Left lung (tissue), 10 donors: ENCODE data around the gene KCNK18. TPM values are rescaled to one million over a fixed set of nuclear protein-coding genes. Genes with fewer than 3 reads are reported as not detected.

Experiments used
- ATAC-seq: fragments of 200-7000 bp; cut with Tn5 transposase; one replicate; pipeline ENCODE4 v1.9.1; 2020; ENCODE audit warnings: moderate library complexity
- DNase-seq, 4 donors: peaks; one replicate each; pipeline ENCODE4 v3.0.0-alpha.2; 2013 to 2020
- H3K27ac ChIP-seq, 2 donors: fragments of 200-600 bp; sonication (generic) in 1 of 2; one replicate each; pipeline versions ENCODE4 v1.5.0 to v1.8.0; 2020 to 2021
- H3K27me3 ChIP-seq, 2 donors: fragments of 200-600 bp; sonication (generic) in 1 of 2; one replicate each; pipeline versions ENCODE4 v1.5.0 to v1.8.0; 2020 to 2021
- H3K36me3 ChIP-seq, 2 donors: fragments of 200-600 bp; sonication (generic) in 1 of 2; one replicate each; pipeline versions ENCODE4 v1.5.0 to v1.8.0; 2020 to 2021
- H3K4me1 ChIP-seq, 2 donors: fragments of 200-600 bp; one replicate each; pipeline ENCODE4 v1.8.0; 2021
- H3K4me3 ChIP-seq, 2 donors: fragments of 200-600 bp; sonication (generic) in 1 of 2; one replicate each; pipeline versions ENCODE4 v1.5.0 to v1.8.0; 2020 to 2021; ENCODE audit warnings: mild to moderate bottlenecking in 1 of 2
- H3K9me3 ChIP-seq, 2 donors: fragments of 200-600 bp; sonication (generic) in 1 of 2; one replicate each; pipeline versions ENCODE4 v1.5.0 to v1.8.0; 2020 to 2021
- intact Hi-C, 2 donors: fragments of 100-400 bp; cut with DNase I; formaldehyde crosslinking; loops; one replicate each; pipeline versions ENCODE4 v1.11.2 to v1.14.2; 2022
- polyA plus RNA-seq, 6 donors: library from polyadenylated mRNA; unstranded; fragments of 120-200 nt; gene quantifications; one replicate each; pipeline ENCODE4 v1.2.1, GENCODE V29; 2013; ENCODE audit not compliant: insufficient read length in 6 of 6
- total RNA-seq, 2 donors: library from RNA; stranded (reverse); fragmentation: NEBNext Ultra II Directional; extraction: Animal tissue kit (Norgen Biotek cat#: 25700); gene quantifications; one replicate each; pipeline ENCODE4 v1.2.1, GENCODE V29; 2021
- TF ChIP-seq, protein P1 (sequence below), 2 donors: fragments of 200-600 bp; sonication (generic) in 1 of 2; IDR thresholded peaks; one replicate each; pipeline versions ENCODE4 v1.5.0 to v1.8.0; 2021; ENCODE audit warnings: antibody characterized with exemption in 2 of 2
- donor health status: DM: no; HTN: yes; CAD: no.
- donor health status: DM: no; HTN: no; CAD: no.

Gene KCNK18
- total and polyA plus RNA-seq, 8 donors = not detected

DNA sequence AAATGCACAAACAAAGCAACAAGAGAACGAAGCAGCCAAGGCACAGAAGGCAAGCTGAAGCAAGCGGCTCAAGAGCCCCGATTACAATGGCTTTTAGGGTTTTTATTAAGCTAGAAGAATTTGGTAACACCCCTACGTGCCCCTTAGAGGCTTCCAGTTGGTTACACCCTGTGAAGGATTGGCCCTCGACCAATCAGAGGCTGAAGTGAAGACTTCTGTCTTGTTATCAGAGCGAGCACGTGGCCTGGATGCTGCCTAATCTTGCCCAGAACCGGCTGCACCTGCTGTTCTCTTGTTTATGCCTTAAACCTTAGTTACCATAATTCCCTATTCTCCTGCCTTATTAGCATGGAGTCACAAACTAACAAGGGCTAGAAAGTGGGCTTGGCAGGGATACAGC lies 21.4 kb downstream of the KCNK18 start:
- H3K27me3 ChIP-seq = peaks cover 13 to 82% of the 10 kb centered on the region in 2 donors
- ATAC-seq = no peak
- no peaks in the 10 kb centered on the region for H3K9me3 ChIP-seq
- no peaks in the 10 kb centered on the region for H3K36me3 ChIP-seq
- intact Hi-C loops = no loop called here
- peaks cover 10 to 20% of the 10 kb centered on the region in 2 donors for H3K4me1 ChIP-seq
- no peak for DNase-seq
- TF ChIP-seq, protein P1, sequence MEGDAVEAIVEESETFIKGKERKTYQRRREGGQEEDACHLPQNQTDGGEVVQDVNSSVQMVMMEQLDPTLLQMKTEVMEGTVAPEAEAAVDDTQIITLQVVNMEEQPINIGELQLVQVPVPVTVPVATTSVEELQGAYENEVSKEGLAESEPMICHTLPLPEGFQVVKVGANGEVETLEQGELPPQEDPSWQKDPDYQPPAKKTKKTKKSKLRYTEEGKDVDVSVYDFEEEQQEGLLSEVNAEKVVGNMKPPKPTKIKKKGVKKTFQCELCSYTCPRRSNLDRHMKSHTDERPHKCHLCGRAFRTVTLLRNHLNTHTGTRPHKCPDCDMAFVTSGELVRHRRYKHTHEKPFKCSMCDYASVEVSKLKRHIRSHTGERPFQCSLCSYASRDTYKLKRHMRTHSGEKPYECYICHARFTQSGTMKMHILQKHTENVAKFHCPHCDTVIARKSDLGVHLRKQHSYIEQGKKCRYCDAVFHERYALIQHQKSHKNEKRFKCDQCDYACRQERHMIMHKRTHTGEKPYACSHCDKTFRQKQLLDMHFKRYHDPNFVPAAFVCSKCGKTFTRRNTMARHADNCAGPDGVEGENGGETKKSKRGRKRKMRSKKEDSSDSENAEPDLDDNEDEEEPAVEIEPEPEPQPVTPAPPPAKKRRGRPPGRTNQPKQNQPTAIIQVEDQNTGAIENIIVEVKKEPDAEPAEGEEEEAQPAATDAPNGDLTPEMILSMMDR (IDR thresholded peaks at IDR 0.05) = no peak
- H3K4me3 ChIP-seq = no peak overlapping the region
- H3K27ac ChIP-seq = no peak overlapping the region

DNA sequence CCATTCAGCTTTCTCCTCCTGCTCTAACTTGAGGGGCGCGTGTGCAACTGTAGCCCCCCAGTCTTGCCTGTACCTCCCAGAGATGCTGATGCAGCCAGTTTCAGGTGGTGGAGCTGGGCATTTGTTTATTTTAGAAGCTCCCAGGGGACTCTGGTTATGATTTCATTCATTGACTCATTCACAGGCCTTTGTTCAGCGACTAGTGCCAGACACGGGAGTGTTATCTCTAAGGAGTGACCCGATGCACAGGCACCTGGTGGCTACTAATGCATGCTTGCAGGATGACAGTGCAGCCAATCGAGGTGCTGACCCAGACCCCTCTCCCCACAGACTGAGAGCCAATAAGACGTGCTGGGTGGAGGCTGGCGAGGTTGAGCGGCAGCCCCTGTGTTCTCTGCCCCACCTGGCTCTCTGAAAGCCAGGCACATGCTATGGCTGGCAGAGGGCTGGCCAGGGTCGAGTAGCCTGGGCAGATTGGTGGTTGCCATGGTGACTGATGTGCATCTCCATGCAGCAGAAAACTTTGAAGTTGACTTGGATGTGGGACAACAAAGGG lies 23.9 kb downstream of the KCNK18 start:
- Histone ChIP-seq H3K36me3 (no peaks in the 10 kb centered on the region), H3K27me3 (peaks cover 7 to 56% of the 10 kb centered on the region in 2 donors), H3K27ac (no peak overlapping the region), H3K9me3 (no peaks in the 10 kb centered on the region), H3K4me3 (no peak overlapping the region), H3K4me1 (peaks cover 10 to 13% of the 10 kb centered on the region in 2 donors)
- TF ChIP-seq, protein P1 (IDR thresholded peaks at IDR 0.05) = no peak
- intact Hi-C loops = no loop called here
- ATAC-seq (no peak), DNase-seq (no peak)

DNA sequence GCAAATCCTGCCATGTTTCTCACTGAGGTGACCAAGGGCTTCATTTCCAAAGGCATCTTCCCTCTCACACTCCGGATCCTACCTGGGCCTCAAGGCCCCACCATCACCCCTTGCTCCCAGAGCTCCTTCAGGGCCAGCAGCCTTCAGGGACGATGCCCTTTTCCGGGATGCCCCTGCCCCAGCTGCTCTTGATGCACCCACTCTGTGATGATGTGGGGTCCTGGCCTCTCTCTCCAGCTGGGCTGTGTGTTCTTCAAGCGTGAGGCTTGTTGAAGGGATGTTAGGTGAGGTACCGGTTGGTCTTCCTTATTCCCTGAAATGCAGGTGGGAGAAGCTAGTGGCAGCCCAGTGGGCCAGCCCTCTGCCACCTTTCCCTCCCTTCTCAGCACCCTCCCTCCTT lies 25.3 kb downstream of the KCNK18 start:
- no peaks in the 10 kb centered on the region for H3K4me1 ChIP-seq
- intact Hi-C loops = no loop called here
- H3K27ac ChIP-seq = no peak overlapping the region
- TF ChIP-seq, protein P1 (IDR thresholded peaks at IDR 0.05) = no peak
- H3K4me3 ChIP-seq = no peak overlapping the region
- no peak for ATAC-seq
- H3K36me3 ChIP-seq = no peaks in the 10 kb centered on the region
- H3K27me3 ChIP-seq = peaks cover 2 to 50% of the 10 kb centered on the region in 2 donors
- DNase-seq = no peak
- no peaks in the 10 kb centered on the region for H3K9me3 ChIP-seq

DNA sequence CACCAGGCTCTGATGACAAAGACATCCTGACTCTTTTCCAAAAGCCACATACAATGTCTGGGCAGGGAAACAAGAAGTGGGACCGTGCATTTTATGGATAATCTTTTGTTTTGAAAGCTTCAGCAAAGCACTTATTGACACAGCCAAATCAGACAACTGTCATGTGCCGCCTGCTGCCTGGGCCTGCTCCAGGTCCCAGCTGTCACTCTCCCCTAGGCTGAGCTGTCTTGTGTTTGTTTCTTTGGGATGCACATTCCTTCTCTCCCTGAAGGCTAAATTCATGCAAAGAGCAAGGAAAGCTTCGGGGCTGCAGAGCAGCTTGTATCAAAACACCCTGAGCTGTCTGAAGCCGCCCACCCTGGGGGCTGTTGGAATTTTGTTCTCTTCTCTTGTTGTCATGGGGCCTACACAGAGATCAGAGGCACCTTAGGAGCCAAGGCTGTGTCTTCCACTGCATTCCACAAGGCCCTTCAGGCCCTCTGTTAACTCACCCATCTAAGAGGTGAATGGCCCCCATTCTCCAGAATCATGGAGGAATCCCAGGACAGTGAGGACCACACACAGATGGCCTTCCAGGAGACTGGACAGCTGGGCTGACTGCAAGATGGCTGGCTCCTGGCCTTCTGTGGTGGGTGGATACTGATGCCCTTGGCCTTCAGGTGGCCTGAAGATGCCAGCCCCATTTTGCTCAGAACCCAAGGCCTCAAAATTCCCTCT lies 25.8 kb downstream of the KCNK18 start:
- Histone ChIP-seq H3K27me3 (peaks cover 0 to 44% of the 10 kb centered on the region in 2 donors), H3K9me3 (no peaks in the 10 kb centered on the region), H3K36me3 (no peaks in the 10 kb centered on the region), H3K4me1 (no peaks in the 10 kb centered on the region), H3K27ac (no peak overlapping the region), H3K4me3 (no peak overlapping the region)
- intact Hi-C loops = no loop called here
- ATAC-seq (no peak), DNase-seq (no peak)
- TF ChIP-seq, protein P1 (IDR thresholded peaks at IDR 0.05) = no peak

DNA sequence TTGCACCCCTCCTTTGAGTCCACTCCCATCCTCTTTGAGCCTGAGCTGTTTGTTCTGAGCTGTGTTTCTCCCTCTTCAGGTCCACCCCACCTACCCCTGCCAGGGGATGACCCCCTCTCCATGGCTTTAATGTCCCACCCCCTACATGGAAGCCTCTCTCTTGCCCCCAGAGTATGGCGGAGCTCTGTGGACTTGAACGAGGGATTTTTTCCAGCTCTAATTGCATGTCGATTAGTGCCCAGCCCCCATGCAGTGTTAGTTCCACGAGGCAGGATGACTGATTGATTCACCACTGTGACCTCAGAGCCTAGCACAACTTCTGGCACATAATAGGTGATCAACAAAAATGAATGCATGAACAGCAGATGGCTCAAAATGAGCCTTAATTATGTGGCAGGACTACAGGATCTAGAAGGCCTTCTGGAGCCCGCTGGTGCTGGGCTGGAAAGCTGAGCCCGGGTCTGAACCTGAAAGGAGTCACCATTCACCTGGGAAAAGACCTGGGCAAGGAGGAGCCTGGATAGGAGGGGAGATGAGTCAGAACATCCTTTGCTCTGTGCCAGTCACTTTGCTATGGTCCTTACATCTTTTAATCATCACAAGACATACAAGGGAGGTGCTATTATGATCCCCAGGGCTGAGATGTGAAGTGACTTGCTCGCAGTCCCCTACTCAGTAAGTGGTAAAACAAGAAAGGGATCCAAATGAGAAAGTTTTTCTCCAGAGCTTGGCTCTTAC lies 26.6 kb downstream of the KCNK18 start:
- no peaks in the 10 kb centered on the region for H3K36me3 ChIP-seq
- intact Hi-C loops = no loop called here
- no peaks in the 10 kb centered on the region for H3K9me3 ChIP-seq
- H3K4me1 ChIP-seq = no peaks in the 10 kb centered on the region
- H3K27me3 ChIP-seq = peaks cover 0 to 42% of the 10 kb centered on the region in 2 donors
- no peak for DNase-seq
- ATAC-seq = no peak
- TF ChIP-seq, protein P1 (IDR thresholded peaks at IDR 0.05) = no peak
- H3K4me3 ChIP-seq = no peak overlapping the region
- no peak overlapping the region for H3K27ac ChIP-seq
